Non-pigmented ciliary epithelial cell (primary cell): ENCODE results near the gene STX3.
A peak's percentile ranks its signal among the peaks of the same experiment; 100 is the strongest.

Experiments
- DNase-seq: peaks from one replicate; pipeline ENCODE4 v3.0.0-alpha.2; 2010; ENCODE audit warnings: low read depth

The STX3 gene

DNA sequence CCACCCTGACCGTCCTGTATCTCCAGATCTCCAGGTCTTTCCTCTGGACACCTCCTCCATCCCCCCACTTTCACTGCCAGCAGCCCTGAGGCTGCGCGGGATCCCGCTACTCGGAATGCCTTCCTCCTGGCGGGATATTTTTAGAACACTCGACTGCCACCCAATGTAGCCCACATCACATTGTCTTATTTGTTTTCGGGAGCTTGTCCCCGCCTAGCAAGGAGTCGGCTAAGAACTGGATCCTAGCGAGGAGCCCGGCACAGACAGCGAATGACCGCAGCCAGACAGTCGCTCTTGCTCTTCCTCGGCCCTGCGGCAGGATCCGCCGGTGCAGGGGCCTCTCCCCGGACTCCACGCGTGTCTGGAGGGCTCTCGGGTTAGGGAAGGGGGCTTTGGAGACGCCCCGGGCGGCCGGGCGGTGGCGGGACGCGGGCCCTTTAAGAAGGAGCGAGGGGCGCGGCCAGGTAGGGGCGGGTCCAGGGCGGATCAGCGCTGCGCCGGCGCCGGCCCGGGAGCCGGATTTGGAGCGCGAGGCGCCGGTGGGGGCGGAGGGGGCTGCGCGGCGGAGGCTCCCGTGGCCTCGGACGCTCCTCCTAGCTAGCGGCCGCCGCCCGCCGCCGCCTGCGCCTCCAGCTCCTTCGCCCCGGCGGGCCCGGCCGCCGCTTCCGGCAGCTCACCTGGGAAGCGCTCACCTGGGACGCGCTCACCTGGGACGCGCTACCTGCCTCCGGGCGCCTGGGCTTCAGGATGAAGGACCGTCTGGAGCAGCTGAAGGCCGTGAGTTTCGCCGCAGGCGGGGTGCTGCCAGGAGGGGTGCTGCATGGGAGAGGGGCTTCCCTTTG is at the start of gene STX3:
STX3 (plus strand) TSS at position 518 of the 842 bp plus-strand sequence; CDS start at position 748, 230 bp downstream.
- DNase-seq, result no peak

DNA sequence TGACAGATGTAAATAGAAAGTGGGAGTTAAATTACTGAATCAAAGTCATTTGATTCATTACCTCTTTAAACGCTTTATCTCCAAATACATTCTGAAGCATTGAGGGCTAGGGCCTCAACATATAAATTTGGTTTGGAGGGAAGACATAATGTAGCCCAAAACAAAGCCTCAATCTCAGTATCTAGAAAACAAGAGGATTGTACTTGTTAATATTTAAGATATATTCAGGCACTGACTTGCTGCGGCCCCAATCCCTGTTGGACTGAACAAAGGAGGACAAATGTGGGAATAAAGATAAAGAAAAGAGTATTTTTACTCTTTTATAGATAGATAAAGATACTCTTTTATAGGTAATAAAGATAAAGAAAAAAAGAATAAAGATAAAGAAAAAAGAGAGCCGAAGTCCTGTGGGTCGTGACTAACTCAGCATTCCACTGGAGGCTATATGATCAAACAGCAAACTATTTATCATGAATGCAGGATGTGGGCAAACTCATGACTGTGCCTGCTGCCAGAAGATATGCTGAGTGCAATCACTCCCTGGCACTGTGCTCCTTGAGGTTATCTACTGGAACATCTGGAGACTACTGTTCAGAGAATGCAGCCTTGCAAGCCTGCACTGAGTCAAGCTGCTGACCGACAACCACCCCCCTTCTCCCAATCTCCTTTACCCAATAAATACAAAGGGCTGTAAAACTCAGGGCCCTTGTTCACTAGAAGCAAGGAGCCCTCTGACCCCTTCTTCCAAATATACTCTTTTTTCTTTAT is 48.5 kb upstream of the STX3 start:
- peak; percentile 78 for DNase-seq

DNA sequence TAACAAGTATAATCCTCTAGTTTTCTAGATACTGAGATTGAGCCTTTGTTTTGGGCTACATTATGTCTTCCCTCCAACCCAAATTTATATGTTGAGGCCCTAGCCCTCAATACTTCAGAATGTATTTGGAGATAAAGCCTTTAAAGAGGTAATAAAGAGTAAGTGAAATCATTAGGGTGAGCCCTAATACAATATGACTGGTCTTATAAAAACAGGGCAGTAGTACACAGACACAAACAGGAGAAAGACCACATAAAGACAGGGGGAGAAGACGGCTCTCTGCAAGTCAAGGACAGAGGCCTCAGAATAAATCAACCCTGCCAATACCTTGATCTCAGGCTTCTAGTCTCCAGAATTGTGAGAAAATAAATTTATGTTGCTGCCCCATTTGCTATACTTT is 47.8 kb upstream of the STX3 start:
- DNase-seq, result no peak

DNA sequence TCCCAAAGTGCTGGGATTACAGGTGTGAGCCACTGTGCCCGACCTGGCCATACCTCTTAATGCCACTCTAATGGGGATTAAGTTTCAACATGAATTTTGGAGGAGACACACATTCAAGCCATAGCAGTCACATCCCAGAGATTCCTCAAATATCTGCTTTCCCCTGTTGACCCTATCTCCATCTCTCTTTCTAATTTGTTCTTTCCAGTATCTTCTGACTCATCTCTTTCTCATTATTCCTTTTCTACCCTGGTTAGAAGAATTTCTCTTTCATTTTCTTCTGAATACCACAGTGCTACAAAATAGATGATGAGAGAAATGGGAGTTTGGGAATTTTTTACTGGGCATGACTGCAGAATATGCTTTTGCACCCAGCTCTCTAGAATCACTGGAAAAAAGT is 46.6 kb upstream of the STX3 start:
- DNase-seq, result no peak

DNA sequence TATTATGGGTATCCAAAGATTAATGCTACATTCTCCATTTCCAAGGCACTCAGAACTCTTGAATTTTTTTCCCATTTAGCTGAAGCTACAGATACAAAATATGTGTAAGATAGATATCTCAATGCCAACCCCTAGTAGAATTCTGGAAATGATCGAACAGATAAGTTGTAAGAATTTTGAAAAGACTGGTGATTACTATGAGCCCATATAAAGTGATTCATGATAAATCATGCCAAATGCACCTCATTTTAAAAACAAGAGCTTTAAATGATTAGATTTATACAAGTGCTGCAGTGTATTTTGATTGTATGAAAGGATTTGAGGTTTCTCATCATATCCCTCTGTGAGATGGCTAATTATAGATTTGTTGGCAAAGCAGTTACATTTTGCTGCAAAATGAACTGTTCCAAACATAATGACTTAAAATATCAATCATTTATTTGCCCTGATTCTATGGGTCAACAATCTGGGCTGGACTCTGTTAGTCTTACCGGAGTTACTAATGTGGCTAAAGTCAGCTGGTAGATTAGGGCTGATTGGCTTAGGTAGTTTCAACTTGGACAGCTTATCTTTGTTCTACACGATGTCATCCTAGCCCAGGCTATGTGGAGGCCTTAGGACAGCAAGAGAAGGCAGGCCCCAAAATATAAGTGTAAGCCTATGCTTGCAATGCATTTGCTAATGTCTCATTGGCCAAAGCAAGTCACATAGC is 44.9 kb upstream of the STX3 start:
- DNase-seq, result no peak

DNA sequence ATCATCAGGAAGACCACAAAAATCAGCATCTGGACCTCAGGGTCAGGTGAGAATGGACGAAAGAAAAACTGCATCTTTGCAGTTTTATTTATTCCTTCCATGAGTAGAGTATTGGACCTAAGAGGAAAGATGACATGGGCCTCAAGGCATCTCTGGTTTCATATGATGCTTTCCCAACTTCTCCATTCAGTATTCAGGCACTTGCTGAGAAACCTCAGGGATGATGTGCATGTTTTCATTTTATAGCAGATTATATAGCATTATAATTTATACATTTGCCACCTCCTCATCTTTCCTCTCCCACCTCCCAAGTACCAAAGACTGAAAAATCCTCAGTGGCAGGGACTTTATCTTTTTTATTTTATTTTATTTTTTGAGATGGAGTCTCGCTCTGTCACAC is 41.4 kb upstream of the STX3 start, which contains the start of gene OR10V1:
OR10V1 (minus strand) TSS at position 101 of the 400 bp plus-strand sequence; CDS start at position 101, 0 bp downstream.
- no peak for DNase-seq

DNA sequence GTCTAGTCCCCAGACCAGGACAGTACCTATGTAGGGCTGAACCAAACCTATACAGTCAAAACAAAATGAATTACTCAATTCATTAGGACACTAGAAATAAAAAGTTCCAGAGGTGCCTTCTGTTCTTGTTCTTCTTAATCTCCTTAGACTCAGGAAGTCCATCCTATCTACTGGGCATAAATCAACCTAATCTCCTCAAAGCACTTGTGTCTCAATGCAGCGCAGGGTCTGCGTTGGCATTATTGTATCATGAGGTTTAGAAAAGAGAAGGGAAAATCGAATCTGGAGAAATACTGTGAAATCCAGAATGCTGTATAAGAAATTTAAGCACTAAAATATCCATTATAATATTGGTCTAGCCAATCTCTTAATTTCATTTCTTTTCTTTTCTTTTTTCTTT is 39.1 kb upstream of the STX3 start:
- DNase-seq, result no peak

DNA sequence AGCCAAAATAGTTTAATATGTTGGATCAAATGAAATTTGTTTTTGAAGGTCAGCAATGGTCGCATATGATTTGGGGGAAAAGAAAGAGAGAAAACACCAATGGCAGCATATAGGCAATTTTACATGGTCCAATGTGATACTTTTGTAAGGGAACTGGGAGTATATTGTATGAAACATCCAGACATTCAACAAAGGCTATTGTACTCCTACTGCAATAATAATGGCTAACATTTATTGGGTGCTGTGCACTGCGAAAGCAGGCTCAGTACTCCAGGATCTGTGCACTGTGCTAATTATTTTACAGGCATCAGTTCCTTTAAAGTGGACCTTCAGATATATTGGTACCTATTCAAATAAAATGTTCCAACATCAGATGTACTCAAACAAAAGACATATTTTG is 35.6 kb upstream of the STX3 start:
- DNase-seq, result no peak

DNA sequence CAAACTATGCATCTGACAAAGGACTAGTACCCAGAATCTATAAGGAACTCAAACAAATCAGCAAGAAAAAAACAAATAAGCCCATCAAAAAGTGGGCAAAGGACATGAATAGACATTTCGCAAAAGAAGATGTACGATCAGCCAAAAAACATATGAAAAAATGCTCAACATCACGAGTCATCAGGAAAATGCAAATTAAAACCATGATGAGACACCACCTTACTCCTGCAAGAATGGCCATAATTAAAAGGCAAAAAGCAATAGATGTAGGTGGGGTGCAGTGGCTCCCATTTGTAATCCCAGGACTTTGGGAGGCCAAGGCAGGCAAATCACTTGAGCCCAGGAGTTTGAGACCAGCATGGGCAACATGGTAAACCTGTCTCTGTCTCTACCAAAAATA is 31.1 kb upstream of the STX3 start:
- DNase-seq, result no peak

DNA sequence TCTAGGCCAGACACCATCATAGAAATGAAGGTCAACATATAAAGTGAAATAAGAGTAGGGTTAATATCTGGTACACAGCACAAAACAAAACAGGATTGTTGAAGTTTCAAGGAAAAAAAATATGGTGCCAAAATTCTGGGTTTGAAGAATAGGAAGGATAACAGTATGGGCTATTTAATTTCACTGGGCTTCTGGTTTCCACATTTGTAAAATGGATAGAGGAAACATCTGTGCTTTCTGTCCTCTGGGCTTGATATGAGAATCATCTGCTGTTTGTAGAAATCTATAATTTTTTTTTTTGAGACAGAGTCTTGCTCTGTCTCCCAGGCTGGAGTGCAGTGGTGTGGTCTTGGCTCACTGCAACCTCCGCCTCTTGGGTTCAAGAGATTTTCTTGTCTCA is 27.8 kb upstream of the STX3 start:
- DNase-seq, result no peak

DNA sequence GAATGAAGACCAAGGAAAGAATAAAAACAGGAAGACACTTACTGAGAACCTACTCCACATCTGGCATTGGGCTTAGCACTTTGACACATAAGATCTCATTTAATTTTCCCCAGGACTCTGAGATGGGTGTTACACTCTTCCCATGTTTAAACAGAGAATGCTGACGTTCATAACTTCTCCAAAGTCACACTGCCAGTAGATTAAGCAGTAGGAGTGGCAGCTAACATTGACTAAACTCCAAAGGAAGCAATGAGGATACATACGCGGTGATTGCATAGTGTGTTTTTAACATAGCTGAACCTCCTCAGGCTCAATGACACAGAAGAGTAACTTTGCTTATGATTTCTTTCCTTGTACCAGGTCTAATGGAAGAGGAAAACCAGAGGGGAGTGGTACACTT is 27.0 kb upstream of the STX3 start:
- no peak for DNase-seq

DNA sequence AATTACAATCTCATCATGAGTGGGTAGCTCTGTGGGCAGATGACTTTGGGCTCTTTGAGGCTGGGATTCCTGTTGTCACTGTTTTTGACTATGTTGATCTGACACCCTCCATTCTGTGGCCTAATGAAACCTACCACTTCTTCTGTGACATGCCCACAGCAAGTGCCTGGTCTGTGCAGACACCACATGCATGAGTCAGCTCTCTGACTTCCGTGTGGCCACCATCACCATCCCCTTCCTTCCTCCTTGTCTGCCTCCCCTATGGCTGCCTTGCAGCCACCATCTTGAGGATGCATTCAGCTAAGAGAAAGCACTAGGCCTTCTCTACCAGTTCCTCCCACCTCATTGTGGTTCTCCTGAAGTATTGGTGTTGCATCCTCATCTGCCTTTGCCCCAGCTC is 26.3 kb upstream of the STX3 start:
- DNase-seq, result no peak

DNA sequence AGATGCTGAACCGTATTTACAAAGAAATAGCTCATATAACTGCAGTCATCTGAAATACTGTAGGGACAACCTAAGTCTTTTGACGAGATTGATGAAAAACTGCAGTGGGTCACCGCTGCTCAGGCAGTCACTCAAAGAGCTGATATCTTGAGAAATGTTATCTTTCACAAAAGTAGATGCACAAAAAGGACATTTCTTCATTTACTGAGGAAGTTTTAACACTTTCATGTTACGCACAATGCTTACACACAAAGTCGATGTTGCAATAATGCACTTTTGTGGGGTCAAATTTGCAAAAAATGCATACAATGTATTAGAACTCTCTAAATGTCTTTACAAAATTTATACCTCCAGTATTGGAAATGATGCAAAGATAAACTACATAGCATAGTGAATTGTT is 25.3 kb upstream of the STX3 start:
- no peak for DNase-seq

DNA sequence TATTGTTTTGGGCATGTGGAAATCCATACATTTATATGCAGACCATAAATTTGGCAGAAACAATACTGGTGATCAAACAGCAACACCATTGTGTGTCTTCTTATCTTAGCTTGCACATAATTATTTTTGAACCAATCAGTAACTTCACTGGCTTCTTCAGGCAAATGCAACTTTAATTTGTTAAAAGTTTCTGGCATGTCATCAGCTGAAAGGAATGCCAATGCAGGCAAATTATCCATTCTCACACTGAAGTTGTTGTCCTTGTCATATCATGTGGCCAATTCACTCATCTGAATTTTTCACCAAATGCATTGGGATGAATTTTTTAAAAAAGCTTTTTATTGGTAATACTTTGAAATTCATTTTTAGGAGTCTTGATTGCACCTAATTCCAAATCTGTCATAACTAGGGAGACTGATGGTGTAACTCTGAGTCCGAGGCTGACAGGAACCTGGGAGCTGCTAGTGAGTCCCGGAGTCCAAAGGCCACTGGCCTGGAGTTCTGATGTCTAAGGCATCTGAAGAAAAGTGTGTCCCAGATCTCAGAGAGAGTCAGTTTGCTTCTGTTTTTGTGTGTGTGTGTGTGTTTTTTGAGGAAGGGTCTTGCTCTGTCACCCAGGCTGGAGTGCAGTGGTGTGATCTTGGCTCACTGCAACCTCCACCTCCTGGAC is 24.1 kb upstream of the STX3 start:
- no peak for DNase-seq

DNA sequence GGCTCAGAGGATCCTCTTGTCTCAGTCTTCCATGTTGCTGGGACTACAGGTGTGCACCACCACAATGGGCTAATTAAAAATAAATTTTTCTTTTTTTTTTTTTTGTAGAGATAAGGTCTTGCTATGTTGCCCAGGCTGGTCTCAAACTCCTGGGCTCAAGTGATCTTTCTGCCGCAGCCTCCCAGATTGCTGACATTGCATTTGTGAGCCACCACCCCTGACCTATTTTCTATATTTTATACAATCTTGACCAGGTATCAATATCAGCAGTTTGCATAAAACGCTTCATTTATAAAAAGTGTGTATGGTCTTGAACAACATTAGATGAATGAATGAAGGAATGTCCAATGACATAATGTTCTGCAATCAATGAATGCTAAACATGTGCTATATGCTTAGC is 9.1 kb upstream of the STX3 start:
- DNase-seq, result no peak

DNA sequence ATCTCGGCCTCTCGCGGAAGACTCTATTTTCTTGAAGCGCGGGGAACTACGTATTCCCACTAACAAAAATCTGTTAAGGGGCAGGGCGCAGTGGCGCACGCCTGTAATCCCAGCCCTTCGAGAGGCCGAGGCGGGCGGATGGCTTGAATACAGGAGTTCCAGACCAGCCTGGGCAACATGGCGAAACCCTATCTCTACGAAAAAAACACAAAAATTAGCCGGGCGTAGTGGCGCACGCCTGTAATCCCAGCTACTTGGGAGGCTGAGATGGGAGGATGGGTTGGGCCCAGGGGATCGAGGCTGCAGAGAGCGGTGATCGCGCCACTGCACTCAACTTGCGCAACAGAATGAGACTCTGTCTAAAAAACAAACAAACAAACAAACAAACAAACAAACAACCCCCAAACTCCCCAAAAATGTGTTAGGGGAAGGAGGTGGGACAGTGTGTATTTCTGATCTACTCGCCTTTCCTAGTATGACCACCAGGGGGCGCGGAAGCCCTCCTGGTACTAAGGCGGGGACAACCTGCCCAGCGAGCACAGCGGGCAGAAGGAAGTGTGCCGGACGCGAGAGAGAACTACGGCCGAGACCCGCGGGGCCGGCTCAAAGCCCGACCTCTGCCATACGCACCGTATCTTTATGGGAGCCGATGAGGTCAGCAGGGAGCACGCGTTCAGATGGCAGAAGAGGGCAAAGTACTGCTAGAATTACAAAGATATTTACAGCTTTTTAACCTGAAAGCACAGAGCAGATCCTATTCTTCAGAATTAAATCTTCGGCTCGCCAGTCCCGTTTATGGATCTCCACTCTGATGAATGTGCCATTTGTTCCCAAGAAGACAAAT is 1.3 kb upstream of the STX3 start:
- no peak for DNase-seq

DNA sequence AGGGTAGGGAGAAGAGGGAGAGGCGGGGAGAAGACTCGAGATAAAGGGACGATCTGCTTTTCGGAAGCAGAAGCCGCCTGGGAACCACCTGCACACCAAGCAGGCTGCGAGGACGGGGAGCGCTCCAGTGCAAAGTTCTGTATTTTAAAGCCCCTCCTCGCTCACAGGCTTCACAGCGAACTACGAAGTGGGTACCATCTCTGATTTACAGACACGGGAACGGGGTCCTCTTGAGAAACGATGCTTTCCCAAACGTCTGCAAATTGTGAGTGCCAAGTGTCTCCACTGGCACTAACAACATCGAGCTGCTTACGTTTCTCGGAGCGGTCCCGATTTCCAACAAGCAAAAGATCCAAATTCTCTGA is 700 bp upstream of the STX3 start:
- no peak for DNase-seq

DNA sequence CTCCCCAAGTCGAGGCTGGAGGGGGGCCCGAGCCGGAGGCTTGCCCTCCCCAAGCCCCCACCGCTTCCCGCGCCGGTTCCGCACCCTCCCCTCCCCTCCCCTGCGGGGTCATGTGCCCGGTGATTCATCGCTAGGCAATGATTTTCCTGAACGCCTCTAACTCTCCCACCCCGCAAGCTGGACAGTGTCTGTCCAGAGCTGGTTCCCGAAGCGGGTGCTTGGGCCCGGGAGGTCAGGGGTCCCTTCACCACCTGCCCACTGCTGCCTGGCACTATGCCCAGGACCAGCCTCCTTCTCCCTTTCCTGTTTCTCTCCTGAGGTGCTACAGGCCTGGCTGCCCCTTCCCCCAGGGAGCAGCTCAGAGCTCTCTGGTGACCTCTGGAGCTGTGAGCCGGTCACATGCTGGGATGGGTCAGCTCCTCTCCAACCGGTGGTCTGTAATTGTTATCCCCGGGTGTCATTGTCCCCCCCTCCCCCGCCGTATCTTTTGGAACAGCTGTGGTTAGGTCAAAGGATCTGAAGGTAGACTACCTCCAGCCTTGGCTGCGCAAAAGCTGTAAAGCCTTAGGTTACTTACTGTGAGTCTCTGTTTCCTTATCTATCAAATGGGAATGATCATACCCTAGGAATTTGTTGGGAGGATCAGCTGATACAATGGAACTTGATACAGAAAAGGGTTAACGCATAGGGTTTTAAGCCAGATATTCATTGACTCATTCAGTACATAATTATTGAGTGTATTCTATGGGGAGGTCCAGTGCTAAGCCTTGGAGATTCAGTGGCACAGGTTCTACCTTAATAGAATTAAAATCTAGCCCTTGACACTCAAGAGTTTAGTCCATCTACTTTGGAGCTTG is 753 bp downstream of the STX3 start:
- DNase-seq, result no peak

DNA sequence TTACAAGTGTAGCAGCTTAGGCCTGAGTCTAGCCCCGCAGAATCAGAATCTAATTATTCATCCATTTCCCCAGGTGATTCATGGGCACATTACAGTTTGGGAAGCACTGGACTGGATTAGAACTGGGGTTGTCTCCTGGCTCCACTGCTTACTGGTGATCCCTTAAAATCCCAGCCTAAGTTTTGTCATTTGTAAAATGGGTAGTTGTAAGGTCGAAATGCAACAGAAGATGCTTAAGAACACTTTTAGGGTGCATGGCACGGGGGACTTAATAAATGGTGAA is 1.3 kb downstream of the STX3 start:
- no peak for DNase-seq

DNA sequence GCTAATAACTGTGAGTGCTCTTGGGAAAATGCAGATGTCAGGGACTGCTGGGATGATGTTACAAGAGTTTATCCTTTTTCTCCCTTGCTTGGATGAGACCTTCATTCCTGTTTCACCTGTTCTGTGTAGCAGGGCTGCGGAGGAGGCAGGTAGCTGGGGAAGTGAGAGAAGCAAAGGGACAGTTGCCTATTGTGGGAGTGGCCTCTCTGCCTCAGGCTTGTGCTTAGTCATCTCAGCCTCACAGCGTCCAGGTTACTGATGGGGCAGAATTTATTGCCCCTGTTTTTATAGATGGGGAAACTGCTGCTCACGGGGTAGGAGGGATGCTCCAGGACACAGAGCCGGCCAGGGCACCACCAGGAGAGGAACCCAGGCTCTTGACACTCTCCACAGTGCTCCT is 1.7 kb downstream of the STX3 start:
- DNase-seq, result no peak
